HepG2 (cell line): ENCODE measurements around the gene PPA2.

ENCODE experiments used
- TBL1XR1 ChIP-seq: fragments of 150-350 bp; IDR thresholded peaks from 2 replicates; pipeline ENCODE4 v1.6.1; 2014; ENCODE audit warnings: borderline replicate concordance, low read length; ENCODE audit not compliant: partially characterized antibody
- ZFP36L1 ChIP-seq: sonication (generic); formaldehyde crosslinking; IDR thresholded peaks from 2 replicates; pipeline ENCODE4 v1.8.0; 2022; ENCODE audit warnings: mild to moderate bottlenecking, missing genetic modification reagents, moderate library complexity
- ZFP36L2 ChIP-seq: sonication (generic); formaldehyde crosslinking; IDR thresholded peaks from 2 replicates; pipeline ENCODE4 v1.4.0; 2020; ENCODE audit warnings: missing genetic modification reagents
- ZNF143 ChIP-seq: sonication (generic); formaldehyde crosslinking; IDR thresholded peaks from 2 replicates; pipeline ENCODE4 v1.4.0; 2020; ENCODE audit warnings: missing genetic modification reagents
- TF ChIP-seq, protein P1 (sequence below): sonication (generic); formaldehyde crosslinking; IDR thresholded peaks from 2 replicates; pipeline ENCODE4 v1.5.0; 2020; ENCODE audit warnings: mild to moderate bottlenecking, missing genetic modification reagents, moderate library complexity

GRCh38 chr4:105451346-105451745 lies 22.5 kb downstream of the PPA2 start:
- no peak for TF ChIP-seq ZFP36L2
- no peak for TF ChIP-seq TBL1XR1
- TF ChIP-seq ZNF143 (CRISPR knock-in tag) = no peak
- TF ChIP-seq, protein P1, sequence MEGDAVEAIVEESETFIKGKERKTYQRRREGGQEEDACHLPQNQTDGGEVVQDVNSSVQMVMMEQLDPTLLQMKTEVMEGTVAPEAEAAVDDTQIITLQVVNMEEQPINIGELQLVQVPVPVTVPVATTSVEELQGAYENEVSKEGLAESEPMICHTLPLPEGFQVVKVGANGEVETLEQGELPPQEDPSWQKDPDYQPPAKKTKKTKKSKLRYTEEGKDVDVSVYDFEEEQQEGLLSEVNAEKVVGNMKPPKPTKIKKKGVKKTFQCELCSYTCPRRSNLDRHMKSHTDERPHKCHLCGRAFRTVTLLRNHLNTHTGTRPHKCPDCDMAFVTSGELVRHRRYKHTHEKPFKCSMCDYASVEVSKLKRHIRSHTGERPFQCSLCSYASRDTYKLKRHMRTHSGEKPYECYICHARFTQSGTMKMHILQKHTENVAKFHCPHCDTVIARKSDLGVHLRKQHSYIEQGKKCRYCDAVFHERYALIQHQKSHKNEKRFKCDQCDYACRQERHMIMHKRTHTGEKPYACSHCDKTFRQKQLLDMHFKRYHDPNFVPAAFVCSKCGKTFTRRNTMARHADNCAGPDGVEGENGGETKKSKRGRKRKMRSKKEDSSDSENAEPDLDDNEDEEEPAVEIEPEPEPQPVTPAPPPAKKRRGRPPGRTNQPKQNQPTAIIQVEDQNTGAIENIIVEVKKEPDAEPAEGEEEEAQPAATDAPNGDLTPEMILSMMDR = no peak
- no peak for TF ChIP-seq ZFP36L1 (CRISPR knock-in tag)
